Measurements from ENCODE around the gene FCGBP.
"Not testable (repeated sequence)": the region's sequence is repeated elsewhere in the genome, so short reads cannot be mapped to it uniquely, and the experiment has no call there.

The FCGBP gene

DNA sequence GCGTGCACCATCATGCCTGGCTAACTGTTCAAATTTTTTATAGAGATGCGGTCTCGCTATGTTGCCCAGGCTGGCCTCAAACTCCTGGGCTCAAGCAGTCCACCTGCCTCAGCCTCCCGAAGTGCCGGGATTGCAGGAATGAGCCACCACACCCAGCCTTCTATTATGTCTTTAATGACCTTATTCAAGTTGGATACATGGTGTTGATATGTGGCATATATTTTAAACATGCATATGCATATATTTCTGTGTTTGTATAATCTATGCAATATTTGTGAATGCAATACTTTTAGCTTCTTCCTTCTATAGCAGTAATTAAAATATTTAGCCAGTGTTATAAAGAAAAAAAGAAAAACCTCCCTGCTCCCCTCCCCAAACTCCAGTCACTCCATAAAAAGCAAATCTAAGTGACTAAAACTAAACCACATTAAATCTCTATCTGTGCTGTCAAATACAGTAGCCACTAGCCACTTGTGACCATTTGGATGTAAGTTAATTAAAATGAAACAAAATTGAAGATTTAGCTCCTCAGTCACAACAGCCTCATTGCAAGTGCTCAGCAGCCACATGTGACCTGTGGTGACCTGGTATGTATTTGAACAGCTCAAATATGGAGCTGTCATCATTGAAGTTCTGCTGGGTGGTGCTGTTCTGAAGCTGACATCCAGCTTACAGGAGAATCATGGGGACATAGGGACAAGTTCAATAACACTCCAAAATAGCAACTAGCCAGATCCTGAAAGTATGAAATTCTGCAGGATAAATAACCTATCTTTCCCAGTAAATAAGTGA lies 27.4 kb downstream of the FCGBP start:
- H3K4me3 ChIP-seq (replicated peaks; ENCODE audit: low read depth, low read length), result no peak overlapping the region
- DNase-seq (ENCODE audit: low read depth), result no peak
- TF ChIP-seq, protein P1, sequence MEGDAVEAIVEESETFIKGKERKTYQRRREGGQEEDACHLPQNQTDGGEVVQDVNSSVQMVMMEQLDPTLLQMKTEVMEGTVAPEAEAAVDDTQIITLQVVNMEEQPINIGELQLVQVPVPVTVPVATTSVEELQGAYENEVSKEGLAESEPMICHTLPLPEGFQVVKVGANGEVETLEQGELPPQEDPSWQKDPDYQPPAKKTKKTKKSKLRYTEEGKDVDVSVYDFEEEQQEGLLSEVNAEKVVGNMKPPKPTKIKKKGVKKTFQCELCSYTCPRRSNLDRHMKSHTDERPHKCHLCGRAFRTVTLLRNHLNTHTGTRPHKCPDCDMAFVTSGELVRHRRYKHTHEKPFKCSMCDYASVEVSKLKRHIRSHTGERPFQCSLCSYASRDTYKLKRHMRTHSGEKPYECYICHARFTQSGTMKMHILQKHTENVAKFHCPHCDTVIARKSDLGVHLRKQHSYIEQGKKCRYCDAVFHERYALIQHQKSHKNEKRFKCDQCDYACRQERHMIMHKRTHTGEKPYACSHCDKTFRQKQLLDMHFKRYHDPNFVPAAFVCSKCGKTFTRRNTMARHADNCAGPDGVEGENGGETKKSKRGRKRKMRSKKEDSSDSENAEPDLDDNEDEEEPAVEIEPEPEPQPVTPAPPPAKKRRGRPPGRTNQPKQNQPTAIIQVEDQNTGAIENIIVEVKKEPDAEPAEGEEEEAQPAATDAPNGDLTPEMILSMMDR (IDR thresholded peaks at IDR 0.05; ENCODE audit: low read length, missing control alignments), result no peak

DNA sequence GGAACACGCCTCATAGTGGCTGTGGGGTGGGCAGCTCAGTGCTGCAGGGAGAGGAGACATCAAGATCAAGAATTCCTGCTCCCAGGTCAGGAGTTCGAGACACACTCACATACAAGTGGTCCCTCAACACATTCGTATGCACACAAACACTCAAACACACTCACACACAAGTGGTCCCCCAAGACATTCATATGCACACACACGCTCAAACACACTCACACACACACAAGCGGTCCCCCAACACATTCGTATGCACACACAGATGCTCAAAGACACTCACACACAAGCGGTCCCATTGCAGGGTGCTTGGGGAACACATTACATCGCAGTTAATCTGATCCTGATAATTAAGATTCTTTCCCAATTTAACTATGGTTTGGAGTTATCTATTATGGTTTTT lies 28.2 kb downstream of the FCGBP start:
- H3K4me3 ChIP-seq (replicated peaks; ENCODE audit: low read depth, low read length), result no peak overlapping the region
- no peak for DNase-seq (ENCODE audit: low read depth)
- TF ChIP-seq, protein P1 (IDR thresholded peaks at IDR 0.05; ENCODE audit: low read length, missing control alignments), result no peak

DNA sequence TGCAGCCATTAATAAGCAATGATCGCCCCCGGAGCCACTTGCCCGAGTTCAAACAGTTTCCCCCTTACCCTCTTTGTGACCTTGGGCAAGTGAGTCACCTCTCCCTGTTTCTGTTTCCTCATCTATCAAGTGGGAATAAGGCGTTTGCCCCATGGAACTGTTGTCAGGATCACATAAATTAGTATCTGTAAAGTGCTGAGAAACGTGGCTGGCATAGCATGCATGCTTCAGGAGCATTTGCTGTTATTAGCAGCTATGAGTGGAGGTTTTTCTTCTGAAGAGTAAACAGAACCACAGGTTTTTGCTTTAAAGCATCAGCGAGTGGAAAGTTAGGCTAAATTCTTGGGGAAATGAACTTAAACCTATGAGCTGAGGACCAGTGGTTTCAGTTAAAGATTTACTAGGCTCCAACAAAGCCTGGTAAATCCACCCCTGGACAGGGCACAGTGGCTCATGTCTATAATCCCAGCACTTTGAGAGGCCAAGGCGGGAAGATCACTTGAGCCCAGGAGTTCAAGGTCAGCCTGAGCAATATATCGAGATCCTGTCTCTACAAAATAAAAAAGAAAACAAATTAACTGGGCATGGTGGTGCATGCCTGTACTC lies 30.8 kb downstream of the FCGBP start:
- DNase-seq (ENCODE audit: low read depth), result not testable (repeated sequence)

DNA sequence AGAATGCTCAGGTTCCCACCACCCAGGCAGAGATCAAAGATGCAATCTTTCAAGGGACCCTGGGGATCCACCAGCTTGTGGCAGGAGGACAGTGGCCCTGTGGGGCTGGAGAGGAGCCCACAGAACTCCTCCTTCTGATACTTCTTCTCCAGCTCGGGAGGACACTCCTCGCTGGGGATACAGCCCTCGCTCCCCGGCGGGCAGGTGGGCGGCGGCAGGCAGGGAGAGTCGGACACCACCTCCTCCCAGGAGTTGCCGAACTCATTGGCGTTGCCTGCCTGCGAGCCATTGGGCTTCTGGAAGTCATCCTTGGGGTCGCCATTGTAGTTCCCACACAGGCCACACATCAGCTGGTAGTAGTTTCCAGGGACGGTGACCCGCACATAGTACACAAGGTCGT lies 32.1 kb downstream of the FCGBP start:
- H3K4me3 ChIP-seq (replicated peaks; ENCODE audit: low read depth, low read length); DNase-seq (ENCODE audit: low read depth): not testable (repeated sequence)

More for the DNA sequence above, 30.8 kb downstream of the FCGBP start:
- H3K4me3 ChIP-seq (replicated peaks; ENCODE audit: low read depth, low read length), result not testable (repeated sequence)

DNA sequence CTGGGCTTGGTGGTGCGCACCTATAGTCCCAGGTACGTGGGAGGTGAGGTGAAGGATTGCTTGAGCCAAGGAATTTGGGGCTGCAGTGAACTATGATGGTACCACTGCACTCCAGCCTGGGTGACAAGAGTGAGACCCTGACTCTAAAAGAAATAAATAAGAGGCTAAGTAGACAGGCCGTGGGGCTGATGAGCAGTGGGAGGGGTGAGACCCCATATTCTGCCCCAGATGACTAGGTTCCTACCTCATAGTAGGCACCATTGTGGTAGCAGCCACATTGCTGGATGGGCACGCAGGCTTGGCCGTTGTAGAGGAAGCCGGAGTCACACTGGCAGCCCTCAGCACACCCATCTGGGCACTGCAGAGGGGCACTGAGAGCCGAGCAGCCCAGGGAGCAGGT lies 32.8 kb downstream of the FCGBP start:
- H3K4me3 ChIP-seq (replicated peaks; ENCODE audit: low read depth, low read length), result not testable (repeated sequence)

DNA sequence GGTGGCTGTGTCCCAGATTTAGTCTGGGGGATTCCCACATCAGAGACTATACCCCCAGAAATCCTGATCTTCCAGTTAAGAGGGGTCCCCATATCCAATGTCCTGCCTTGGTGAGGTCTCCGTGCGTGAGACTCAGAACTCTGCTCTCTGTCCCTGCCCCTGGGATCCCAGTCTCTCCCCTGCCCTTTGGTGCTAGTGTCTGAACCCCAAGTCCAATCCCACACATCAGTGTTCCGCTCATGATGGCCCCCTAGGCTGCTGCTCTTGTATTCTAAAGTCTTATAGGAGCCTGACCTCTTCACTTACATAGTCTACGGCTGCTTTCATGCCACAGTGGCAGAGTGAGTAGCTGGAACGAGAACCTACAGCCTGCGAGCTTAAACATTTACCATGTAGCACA lies 35.6 kb downstream of the FCGBP start:
- DNase-seq (ENCODE audit: low read depth); H3K4me3 ChIP-seq (replicated peaks; ENCODE audit: low read depth, low read length): not testable (repeated sequence)

More for the DNA sequence above, 32.8 kb downstream of the FCGBP start:
- not testable (repeated sequence) for DNase-seq (ENCODE audit: low read depth)

DNA sequence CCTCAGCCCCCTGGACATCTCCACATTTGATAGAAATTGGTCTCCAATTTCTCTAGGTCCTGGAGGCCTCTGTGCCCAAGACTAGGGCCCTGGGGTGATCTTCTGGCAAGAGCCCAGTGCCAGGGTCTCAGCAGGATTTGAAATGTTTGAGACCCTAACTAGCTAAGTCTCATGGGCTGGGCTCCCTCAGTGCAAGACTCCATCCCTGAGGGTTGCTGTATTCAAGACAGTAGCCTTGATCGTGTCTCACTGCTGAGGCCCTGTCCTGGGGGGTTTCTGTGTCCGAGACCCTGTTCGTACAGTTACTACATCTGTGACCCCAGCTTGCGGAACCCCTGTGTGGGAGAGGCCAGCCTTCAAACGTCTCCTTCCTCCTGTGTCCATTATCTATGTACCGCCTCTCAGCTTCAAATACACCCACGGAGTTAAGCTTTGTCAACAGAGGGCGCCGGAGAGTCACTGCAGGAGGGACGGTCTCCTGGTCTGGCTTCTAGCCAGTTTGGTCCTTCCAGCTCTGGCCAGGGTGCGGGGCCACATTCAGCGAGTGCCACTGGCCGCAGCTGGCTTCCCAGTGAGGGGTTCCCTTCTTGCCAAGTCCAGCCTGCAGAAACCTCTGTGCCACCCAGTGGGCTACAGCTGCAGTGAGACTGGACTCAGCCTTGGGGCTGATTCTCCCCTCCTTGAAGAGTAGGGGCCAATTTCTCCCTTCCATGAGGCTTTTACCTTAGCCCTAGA lies 36.8 kb downstream of the FCGBP start:
- peak; percentile 16 for DNase-seq (ENCODE audit: low read depth)

DNA sequence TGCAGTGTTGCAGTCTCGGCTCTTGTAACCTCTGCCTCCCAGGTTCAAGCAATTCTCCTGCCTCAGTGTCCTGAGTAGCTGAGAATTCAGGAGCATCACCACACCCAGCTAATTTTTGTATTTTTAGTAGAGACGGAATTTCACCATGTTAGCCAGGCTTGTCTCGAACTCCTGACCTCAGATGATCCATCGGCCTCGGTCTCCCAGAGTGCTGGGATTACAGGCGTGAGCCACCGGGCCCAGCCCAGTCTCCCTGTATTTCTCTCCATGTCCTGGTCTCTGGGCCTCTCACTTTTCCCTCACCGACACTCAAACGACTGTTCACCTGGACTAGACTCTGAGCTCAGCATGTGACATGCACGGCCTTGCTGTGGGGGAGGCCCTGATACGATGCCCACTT lies 39.3 kb downstream of the FCGBP start:
- not testable (repeated sequence) for DNase-seq (ENCODE audit: low read depth); H3K4me3 ChIP-seq (replicated peaks; ENCODE audit: low read depth, low read length)

More for the DNA sequence above, 36.8 kb downstream of the FCGBP start:
- not testable (repeated sequence) for H3K4me3 ChIP-seq (replicated peaks; ENCODE audit: low read depth, low read length)

DNA sequence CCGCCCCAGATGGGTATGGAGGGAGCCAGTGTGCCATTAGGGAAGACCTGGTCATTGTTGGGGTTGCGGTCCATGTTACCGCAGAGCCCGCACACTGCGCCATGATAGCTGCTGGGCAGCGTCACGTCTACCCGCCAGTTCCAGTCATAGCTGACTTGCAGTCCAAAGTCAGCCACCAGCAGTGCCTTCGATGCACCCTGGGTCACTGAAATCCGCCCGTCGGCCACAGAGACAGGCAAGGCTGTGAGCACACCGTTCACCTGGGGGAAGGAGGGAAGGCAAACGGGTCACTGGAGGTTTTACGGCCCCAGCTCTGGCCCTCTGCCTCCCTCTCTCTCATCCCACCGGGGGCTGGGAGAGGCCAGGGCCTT lies 40.2 kb downstream of the FCGBP start:
- H3K4me3 ChIP-seq (replicated peaks; ENCODE audit: low read depth, low read length); DNase-seq (ENCODE audit: low read depth): not testable (repeated sequence)

DNA sequence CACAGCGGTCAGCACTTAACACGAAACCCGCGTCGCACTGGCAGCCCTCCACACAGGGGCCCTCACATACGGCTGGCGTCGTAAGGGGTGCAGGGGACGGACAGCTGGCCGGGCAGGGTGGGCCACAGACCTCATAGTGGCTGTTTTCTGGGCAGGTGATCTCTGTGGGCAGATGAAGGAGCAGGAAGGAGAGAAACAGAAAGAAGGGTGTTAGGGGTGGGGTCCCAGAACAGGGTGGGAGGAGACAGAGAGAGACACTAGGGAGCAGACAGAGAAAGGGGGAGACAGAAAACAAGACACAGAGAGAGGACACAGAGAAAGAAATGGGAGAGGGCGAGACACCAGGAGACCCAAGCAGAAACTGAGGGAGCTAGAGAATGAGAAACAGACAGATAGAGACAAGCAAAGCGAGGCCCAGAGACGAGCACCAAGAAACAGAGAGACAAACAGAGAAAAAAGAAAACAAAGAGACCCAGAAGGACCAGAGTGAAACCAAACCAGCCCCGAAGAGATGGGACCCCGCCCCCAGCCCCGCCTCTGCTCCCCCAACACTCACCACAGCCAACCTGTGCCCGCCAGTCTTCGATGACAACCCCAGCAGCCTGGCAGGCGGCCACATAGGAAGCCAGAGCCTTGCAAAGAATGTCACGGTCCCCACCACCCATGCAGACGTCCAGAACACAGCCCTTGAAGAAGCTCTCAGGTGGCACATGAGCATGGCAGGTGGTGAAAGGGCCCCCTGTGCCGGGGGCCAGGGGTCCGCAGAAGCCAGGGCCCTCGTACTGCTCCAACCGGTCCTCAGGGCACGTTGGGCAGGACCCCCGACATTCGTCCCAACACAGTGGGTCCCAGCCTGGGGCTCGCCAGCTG lies 40.8 kb downstream of the FCGBP start:
- not testable (repeated sequence) for H3K4me3 ChIP-seq (replicated peaks; ENCODE audit: low read depth, low read length); DNase-seq (ENCODE audit: low read depth)

DNA sequence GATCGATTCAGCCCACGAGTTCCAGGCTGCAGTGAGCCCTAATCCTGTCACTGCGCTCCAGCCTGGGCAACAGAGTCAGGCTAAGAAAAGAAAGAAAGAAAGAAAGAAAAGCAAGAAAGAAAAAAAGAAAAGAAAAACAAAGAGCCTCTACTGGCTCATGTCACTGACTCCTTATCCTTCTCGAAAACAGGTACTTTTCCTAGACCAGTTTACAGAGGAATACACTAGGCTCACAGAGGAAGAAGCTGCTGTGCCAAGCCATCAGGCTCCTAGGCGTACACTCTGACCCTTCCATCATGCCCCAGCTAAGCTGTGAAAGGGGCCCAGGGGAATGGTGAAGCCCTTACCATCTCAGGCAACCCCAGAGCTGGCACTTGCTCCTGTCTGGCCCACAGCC lies 41.9 kb downstream of the FCGBP start:
- H3K4me3 ChIP-seq (replicated peaks; ENCODE audit: low read depth, low read length); DNase-seq (ENCODE audit: low read depth): not testable (repeated sequence)

DNA sequence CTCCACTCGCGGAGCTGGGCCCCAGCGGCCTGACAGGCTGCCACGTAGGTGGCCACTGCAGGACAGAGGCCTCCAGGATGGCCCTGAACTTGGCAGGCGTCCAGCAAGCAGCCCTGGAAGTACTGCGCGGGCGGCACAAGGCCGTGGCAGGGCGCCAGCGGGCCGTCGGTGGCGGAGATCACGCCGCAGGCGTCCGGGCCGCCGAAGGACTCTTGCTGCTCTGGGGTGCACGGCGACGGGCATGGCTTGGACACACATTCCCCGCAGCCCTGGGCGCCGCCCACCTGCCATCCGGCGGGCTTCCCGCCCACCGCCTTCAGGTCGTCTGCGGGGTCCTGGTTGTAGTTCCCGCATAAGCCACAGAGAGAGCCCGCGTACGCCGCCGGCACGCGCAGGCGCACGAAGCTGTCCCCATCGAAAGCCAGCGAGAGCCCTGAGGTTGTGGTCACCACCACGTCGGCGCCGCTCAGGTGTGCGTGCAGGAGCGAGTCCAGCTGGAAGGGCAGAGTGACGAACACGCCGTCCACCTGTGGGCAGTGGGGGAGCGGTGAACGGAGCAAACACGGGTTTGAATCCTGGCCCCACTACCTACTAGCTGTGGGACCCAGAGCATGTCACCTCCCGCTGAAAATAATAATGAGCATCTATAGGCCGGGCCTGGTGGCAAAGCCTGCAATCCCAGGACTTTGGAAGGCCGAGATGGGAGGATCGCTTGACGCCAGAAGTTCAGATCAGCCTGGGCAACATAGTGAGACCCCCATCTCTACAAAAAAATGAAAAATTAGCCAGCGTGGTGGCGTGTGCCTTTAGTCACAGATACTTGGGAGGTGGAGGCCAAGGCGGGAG lies 42.6 kb downstream of the FCGBP start:
- H3K4me3 ChIP-seq (replicated peaks; ENCODE audit: low read depth, low read length), result not testable (repeated sequence)

More for the DNA sequence above, 42.6 kb downstream of the FCGBP start:
- not testable (repeated sequence) for DNase-seq (ENCODE audit: low read depth)
